ENCODE data around the gene CDK18.

Gene CDK18

GRCh38 chr1:205502111-205502810 is 2.2 kb upstream of the CDK18 start:
- DNase-seq (ENCODE audit: insufficient read length, low spot score) (no peak), FAIRE-seq (no peak)

- no peak for FAIRE-seq
These were observed 1.5 kb upstream of the CDK18 start for GRCh38 chr1:205502992-205503391.

GRCh38 chr1:205505076-205505729 is 734 bp downstream of the CDK18 start:
- no peak for FAIRE-seq
- no peak for DNase-seq (ENCODE audit: insufficient read length, low spot score)

More at GRCh38 chr1:205502992-205503391, 1.5 kb upstream of the CDK18 start:
- no peak for DNase-seq (ENCODE audit: insufficient read length, low spot score)

- FAIRE-seq, result no peak
These were observed 1.3 kb downstream of the CDK18 start for GRCh38 chr1:205505791-205506190.

GRCh38 chr1:205506409-205507200 is 2.1 kb downstream of the CDK18 start:
- FAIRE-seq, result no peak
- DNase-seq (ENCODE audit: insufficient read length, low spot score), result no peak

More at GRCh38 chr1:205505791-205506190, 1.3 kb downstream of the CDK18 start:
- no peak for DNase-seq (ENCODE audit: insufficient read length, low spot score)

GRCh38 chr1:205508227-205508714 is 3.8 kb downstream of the CDK18 start:
- no peak for FAIRE-seq
- DNase-seq (ENCODE audit: insufficient read length, low spot score), result no peak

GRCh38 chr1:205510308-205510950 is 6.0 kb downstream of the CDK18 start:
- no peak for FAIRE-seq
- no peak for DNase-seq (ENCODE audit: insufficient read length, low spot score)

GRCh38 chr1:205510951-205511330 is 6.5 kb downstream of the CDK18 start:
- FAIRE-seq (no peak), DNase-seq (ENCODE audit: insufficient read length, low spot score) (no peak)

GRCh38 chr1:205512059-205513045 is 7.9 kb downstream of the CDK18 start:
- FAIRE-seq, result no peak
- no peak for DNase-seq (ENCODE audit: insufficient read length, low spot score)

- DNase-seq (ENCODE audit: insufficient read length, low spot score) (no peak), FAIRE-seq (no peak)
These were observed 9.3 kb downstream of the CDK18 start for GRCh38 chr1:205513774-205514173.

GRCh38 chr1:205514211-205515142 is 10.0 kb downstream of the CDK18 start:
- DNase-seq (ENCODE audit: insufficient read length, low spot score) (no peak), FAIRE-seq (no peak)

GRCh38 chr1:205515781-205516253 is 11.3 kb downstream of the CDK18 start:
- no peak for FAIRE-seq

GRCh38 chr1:205516362-205516761 is 11.9 kb downstream of the CDK18 start:
- FAIRE-seq, result no peak
- DNase-seq (ENCODE audit: insufficient read length, low spot score), result no peak

More at GRCh38 chr1:205515781-205516253, 11.3 kb downstream of the CDK18 start:
- DNase-seq (ENCODE audit: insufficient read length, low spot score), result no peak

GRCh38 chr1:205517288-205517687 is 12.8 kb downstream of the CDK18 start:
- DNase-seq (ENCODE audit: insufficient read length, low spot score) (no peak), FAIRE-seq (no peak)

- FAIRE-seq, result no peak
- no peak for DNase-seq (ENCODE audit: insufficient read length, low spot score)
These were observed 13.3 kb downstream of the CDK18 start for GRCh38 chr1:205517763-205518162.

- FAIRE-seq, result peak; percentile 67
- no peak for DNase-seq (ENCODE audit: insufficient read length, low spot score)
These were observed 14.4 kb downstream of the CDK18 start for GRCh38 chr1:205518661-205519540.

- DNase-seq (ENCODE audit: insufficient read length, low spot score) (no peak), FAIRE-seq (no peak)
These were observed 15.2 kb downstream of the CDK18 start for GRCh38 chr1:205519541-205520131.

Measured in HTR-8/SVneo (cell line).